Embryonic facial prominence (tissue), 1 donor: ENCODE measurements around the gene RPP25L.
"Not testable (repeated sequence)": the region's sequence is repeated elsewhere in the genome, so short reads cannot be mapped to it uniquely, and the experiment has no call there.

Experiments
- DNase-seq: peaks from one replicate; pipeline ENCODE4 v3.0.0-alpha.2; 2016; ENCODE audit errors: extremely low spot score

Gene RPP25L, protein sequence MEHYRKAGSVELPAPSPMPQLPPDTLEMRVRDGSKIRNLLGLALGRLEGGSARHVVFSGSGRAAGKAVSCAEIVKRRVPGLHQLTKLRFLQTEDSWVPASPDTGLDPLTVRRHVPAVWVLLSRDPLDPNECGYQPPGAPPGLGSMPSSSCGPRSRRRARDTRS

DNA sequence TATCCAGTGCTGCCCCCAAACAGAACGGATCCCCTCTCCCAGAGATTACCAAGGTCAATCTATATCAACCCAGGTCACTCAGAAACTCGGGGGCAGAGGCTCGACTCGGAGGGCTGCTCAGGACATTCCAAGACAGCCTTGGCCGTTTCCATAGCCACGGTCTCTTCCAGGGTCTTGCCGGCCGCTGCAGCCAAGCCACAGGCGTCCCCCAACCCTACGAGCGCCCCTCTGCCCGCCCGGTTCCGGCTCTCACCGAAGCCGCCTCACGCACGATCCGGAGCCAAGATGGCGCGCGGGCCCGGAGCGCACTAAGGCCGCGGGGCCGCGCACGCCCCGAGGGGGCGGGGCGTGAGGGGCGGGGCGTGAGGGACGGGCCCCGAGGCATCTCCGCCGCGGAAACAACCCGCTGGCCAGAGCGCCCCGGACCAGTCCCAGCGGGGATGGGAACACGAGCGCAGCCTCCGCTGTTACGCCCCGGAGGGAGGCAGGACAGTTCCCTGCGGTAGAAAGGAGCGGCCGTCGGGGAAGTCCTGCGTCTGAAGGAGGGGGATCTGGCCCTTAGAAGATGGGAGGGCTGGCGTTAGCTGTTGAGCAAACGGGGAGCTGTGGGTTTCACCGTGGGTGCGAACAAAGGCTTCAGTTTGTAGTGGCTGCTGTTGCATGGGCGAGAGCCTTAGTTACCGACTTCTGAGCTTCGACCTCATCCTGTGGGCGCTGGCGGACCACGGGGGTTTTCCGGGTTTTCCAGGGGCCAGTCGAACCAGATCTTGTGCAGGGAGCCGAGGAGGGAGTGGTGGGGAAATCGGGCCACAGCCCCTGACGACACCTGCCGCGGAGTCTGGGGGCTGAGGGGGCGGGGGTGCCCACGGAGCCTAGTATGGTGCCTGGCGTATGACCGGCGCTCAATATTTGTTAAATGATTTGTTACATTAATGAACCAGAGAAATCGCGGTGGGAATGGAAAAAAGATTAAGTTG, at the start of gene RPP25L:
TSS of gene RPP25L (minus strand) at position 287 of the 977 bp plus-strand sequence. CDS start 801 bp downstream, outside the sequence.
- DNase-seq = no peak

DNA sequence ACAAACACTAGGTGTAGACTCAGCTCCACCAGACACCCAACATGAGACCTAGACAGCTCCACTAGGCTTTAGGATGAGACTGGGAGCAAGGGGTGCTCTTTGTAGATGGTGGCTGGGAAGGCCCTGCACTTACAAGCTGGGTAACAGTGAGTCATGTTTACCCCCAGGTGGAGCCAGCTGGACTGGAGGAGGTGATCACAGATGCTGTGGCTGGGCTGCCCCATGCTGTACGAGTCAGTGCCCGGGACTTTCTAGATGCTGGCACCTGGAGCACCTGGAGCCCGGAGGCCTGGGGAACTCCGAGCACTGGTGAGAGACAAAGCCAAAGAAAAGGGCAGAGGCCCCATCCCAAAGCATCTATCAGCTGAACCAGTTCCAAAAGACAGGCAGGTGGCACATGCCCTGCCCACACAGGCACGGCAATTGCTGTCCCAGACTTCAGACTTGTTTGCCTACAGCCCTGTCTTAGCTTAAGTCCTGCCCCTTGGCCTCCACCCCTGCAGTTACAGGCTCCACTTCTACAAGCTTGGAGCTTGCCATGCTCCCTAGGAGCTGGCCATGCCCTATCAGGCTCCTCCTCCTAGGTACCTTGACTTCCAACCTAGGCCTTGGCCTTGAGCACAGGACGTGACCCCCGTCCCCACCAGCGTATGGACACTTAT, 47.8 kb upstream of the RPP25L start:
- DNase-seq = no peak

DNA sequence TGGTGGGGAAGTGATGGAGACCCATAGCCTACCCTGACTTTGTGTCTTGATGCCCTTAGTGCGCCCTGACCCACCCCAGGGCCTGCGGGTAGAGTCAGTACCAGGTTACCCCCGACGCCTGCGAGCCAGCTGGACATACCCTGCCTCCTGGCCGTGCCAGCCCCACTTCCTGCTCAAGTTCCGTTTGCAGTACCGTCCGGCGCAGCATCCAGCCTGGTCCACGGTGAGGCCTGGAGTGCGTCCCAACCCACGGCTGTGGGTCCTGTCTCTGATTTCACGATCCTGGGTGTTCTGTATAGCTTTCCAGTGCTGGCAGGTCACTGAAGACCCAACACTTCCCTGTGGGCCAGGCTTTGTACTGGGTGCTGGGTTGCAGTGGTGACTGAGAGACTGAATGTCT, 46.6 kb upstream of the RPP25L start:
- no peak for DNase-seq

DNA sequence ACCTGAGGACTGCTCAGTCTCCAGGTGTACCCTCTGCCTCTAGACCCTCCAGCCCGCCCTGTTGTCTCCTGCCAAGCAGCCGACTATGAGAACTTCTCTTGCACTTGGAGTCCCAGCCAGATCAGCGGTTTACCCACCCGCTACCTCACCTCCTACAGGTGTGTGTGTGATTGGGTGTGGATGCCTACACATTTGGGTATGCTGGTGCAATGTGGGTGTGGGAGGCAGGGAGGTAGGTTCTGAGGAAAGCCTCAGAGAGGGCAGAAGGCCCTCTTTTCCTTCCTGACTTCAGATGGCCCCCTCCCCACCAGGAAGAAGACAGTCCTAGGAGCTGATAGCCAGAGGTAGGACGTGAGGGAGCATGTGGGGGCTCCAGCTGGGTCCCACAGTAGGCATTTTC, 45.1 kb upstream of the RPP25L start:
- DNase-seq = no peak

DNA sequence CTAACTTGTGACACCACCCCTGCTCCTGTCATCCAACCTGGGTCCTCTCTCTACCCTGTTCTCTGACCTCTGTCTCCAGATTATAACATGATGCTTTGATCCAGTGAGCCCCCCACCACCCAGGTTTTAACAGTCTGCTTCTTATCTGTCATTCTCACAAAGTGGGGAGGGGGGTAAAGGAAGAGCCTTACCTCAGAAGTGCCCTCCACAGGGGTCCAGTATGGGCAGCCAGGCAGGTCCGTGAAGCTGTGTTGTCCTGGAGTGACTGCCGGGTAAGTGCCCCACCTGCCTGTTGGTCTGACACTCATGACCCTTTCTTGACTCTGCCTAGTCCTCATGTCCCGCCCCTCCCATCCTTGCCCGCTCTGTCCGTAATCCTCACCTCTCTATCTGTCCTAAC, 43.5 kb upstream of the RPP25L start:
- no peak for DNase-seq

DNA sequence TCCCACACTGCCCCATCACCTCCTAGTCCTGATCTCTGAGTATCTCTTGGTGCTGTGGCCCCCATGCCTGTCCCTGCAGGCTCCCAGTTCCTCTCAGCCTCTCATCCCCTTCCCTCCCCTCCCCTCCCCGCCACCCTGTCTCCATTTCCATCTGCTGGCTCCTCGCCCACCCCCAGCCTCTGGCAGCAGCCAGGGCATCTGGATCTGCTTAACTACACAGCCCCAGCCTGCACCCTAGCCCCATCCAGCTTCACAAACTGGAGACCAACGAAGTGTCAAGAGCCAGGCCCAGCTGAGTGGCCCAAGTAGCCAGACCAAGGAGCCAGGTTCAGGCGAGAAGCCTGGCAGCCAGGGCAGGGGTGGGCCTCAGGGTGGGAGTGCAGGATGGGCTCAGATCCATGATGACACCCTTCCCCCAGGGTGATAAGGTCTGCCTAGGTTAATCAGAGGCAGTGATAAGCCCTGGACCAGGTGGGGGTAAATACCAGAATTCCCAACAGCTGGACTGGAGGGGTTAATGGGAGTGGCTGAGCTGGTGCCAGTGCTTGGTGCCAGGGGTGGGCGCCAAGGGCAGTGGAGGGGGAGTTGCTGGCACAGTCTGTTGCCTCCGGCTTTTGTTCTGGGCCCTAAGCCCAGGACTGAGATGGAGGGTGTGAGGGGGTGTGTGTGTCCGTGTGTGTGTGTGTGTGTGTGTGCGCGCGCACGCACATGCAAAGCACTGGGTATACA, 42.6 kb upstream of the RPP25L start:
- DNase-seq = peak; percentile 76

DNA sequence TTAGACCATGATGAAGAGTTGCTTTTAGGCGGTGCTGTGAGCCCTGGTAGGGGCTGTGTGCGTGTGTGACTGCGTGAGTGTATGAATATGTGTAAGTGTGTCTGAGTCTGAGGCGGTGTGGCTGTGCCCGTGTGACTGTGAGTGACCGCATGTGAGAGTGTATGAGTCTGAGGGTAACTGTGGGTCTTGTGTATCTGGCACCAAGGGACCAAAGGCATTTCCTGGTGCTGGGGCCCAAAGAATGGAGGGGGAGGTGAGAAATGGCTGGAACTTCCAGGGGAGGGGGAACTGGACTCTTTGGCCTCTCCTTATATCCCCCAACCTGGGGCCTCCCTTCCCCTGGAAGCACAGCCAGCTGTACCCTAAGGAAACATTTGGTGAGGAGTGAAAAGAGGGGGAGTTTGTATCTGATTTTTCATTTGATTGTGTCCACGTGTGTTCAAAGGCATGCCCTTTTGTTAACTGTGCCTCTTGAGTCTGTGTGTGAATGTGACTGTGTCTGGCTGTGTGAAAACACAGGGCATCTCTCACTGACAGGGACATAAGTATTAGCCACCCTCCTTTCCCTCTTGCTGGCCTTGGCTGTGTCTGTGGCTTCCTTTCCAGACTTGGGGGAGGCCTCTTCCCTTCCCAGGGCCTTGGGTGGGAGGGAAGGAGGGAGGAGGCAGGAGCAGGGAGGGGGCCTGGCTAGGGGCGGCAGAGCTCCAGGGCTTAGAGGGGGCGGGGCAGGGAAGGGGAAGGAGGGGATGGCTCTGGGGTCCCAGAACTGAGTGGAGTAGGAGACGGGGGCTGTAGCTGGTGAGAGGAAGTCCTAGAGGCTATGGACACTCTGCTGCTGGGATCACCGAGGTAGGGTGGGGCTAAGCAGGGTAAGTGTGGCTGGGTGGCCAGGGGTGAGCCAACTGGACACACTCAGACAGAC, 41.5 kb upstream of the RPP25L start:
- peak; percentile 68 for DNase-seq

DNA sequence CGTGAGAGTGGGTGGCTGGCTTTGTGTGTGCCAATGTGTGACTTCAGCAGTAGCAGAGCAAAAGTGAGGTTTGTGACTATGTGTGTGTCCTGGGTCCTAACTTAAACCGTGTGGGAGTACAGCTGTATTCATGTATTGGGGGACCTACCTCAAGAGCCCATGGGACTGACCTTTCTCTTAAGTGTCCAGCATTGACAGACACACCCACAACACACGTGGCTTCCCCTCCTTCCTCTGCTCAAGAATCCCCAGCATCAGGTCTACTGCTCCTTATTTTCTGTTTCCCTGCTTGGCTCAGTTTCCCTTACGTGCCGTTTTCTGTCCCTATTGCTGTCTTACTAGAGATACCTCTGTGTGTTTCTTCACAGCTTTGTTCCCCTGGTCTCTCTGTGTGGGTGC, 40.7 kb upstream of the RPP25L start:
- DNase-seq = no peak

DNA sequence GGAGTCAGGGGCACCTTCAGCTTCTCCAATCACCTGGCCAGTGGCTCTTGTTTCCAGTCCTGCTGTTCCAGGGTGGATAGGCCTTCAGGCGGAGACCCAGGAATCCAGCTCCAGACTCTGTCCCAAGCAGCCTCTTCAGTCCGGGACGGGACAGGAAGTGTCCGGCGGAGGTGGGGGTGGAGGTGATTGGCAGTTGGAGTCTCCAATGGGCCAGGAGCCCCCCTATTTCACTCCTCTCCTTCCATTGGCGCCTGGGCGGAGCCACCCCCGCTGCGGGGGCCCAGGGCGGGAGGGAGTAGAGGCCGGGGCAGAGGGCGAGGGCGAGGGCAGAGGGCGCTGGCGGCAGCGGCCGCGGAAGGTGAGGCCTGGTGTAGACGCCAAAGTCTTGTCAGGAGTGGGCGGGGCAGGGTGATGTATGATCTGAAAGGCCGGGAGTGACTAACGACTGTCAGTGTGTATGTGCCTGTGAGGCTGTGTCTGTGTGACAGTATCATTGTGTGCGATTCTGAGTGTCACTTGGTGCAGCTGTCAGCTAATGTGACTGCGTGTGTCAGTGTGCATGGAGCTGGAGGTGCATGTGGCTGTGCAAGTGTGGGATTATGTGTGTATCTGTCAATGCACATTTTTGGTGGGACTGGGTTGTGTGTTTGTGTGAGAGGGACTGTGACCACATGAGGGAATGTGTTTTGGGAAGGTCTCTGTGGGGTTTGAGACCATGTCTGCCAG, 40.1 kb upstream of the RPP25L start, which contains the start of gene IL11RA:
TSS of gene IL11RA (plus strand) at position 310 of the 726 bp plus-strand sequence. CDS start 3,033 bp downstream, outside the sequence.
- no peak for DNase-seq

DNA sequence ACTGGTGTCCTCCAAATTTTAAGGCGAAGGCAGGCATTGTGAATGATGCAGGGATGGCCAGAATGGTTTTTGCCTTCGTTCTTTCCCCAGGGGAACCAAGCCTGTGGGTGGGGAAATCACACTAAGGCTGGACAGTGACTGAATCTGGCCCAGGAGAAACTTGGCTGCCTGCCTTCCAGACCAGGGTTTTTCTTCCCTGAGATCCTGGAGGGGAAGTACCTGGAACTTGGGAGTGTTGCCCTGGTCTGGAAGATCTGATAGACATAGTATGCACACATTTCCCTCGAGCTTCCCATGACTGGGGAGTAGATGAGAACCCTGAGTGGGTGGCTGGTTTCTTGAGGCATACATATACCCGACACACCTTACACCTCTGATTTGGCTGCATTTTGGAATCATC, 39.4 kb upstream of the RPP25L start:
- no peak for DNase-seq

DNA sequence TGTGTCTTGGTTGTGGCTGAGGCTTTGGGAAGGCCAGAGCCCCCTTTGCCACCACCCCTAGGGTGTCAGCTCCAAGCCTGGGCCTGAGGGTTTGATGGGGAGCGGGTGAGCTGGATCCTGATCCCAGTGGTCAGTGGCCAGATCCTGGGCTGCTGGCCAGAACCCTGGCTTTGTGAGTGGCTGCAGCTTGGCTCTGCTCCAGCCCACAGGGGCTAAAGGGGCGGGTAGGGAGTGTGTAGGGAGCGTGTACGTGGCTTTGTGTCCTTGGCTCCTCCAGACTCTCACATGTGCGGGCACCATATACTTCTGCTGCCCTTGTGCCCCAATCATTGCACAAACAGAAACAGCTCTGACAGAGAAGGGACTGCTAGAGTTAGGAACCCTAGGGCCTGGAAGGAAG, 38.9 kb upstream of the RPP25L start:
- no peak for DNase-seq

DNA sequence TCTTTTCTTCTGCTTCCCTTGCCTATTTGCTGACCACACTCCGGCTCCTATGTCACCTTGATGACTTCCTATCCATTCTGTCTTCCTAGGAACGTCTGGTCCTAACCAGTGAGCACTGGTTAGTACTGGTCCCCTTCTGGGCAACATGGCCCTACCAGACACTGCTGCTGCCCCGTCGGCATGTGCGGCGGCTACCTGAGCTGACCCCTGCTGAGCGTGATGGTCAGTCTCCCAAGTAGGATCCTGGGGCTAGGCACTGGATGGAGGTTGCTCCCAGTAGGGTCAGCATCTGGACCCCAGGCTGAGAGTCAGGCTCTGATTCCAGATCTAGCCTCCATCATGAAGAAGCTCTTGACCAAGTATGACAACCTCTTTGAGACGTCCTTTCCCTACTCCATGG, 36.8 kb upstream of the RPP25L start:
- DNase-seq = no peak

DNA sequence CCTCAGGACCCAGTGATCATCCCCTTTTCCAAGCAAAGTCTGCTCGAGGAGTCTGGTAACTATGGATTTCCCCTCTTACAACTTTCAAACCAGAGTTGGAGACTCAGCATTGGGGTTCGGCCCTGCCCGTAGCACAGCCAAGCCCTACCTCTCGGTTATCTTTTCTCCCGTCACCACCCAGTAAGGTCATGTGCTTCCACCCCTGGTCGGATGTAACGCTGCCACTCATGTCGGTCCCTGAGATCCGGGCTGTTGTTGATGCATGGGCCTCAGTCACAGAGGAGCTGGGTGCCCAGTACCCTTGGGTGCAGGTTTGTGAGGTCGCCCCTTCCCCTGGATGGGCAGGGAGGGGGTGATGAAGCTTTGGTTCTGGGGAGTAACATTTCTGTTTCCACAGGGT, 35.8 kb upstream of the RPP25L start:
- DNase-seq = no peak

DNA sequence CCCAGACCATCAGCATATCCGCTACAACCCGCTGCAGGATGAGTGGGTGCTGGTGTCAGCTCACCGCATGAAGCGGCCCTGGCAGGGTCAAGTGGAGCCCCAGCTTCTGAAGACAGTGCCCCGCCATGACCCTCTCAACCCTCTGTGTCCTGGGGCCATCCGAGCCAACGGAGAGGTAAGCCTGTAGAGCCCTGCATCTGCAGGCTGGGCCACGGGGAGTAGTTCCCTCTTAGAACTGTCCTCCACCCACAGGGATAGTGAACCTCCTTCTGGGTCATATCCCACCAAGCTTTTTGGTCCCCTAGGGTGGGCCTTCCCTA, 35.1 kb upstream of the RPP25L start:
- no peak for DNase-seq

DNA sequence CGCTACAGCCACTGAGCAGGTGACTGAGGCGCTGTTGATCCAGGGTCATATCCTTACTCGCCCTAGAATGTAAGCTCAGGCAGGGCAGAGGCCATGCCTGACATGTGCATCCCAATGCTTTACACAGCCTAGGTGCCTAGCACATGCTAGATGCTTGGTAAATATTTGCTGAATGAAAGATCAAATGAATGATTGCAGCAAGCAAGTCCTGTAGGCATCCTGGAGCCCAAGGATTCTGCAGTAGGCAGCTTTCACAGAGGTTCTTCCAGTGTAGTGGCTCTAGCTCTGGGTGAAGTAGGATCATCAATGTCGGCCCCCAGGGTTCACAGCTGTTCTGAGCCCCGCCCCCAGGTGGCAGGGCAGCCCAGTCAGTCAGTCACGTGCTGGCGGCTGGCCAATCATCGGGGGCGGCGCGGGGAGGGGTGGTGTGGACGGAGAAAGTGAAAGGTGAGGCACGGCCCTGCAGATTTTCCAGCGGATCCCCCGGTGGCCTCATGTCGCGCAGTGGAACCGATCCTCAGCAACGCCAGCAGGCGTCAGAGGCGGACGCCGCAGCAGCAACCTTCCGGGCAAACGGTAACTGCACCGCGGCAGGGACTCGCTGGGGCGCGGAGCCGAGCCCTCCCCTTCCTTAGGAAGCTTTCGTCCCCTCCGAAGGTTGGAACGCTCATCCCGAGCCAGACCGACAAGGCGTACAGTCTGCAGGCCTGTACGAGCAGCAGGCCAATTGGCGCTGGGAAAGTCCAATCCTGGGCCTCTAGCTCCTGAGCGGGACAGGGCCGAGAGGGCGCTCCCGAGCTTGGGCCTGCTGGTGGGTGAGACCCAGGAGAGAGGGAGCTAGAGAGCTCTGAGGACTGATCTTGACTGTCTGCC, 34.5 kb upstream of the RPP25L start, which contains the start of gene GALT:
TSS of gene GALT (plus strand) at position 465 of the 873 bp plus-strand sequence. CDS start at position 495, 30 bp downstream.
- no peak for DNase-seq

DNA sequence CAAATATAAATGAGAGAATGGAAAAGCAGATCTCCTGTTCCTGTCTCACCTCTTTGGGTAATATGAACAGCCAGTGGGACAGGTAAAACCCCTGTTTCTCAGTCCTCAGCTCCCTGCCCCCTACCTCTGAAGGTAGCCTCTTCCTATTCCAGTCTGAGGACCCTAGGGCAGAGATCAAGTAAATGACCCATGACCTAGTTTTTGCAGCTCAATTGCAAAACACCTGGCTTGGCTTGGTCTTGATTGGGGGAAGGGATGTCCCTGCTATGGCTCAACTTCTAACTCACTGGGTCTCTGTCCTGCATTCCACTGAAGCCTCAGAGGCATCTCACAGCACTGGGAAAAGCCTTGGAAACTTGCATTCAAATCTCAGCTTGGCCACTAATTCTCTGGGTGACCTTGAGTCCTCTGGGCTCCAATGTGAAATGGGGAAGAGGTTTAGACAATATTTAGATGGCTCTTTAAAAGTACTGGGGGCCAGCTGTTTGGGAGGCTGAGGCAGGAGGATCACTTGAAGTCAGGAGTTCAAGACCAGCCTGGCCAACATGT, 32.9 kb upstream of the RPP25L start:
- DNase-seq = no peak

DNA sequence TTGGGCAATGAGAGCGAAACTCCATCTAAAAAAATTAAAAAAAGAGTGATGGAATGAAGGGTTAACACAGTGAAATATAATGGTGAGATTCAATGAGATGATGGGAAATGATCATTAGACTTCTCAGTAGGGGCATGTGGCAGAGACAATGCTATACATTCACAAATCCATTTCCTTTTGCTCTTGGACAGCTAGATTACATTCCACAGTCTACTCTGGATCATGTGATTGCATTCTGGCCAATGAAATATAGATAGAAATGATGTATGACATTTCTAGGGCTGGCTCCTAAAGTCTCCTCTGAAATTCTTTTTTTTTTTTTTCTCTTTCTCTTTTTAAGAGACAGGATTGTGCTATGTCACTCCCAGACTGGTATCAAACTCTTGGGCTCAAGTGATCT, 30.8 kb upstream of the RPP25L start:
- DNase-seq = no peak

DNA sequence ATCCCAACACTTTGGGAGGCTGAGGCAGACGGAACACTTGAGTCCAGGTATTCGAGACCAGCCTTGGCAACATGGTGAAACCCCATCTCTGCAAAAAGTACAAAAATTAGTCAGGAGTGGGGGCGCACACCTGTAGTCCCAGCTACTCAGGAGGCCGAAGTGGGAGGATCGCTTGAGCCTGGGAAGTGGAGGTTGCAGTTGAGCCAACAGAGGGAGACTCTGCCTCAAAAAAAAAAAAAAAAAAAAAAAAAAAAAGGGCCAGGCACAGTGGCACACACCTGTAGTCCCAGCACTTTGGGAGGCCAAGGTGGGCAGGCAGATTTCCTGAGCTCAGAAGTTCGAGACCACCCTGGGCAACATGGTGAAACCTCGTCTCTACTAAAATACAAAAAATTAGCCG, 27.4 kb upstream of the RPP25L start:
- DNase-seq = not testable (repeated sequence)

DNA sequence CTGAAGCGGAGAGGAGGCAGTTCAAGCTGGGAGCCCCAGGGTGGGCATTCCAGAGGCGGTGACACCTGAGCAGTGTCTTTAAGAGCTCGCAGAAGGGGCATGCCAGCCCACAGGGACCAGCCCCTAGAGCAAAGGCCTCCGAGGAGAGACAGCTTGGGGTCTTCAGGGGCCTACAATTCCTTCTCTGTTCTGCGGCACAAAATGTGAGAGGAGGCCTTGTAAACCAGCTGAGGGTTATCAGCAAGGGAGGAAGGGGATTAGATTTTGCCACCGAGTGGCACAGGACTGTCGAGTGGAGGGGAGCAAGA, 26.2 kb upstream of the RPP25L start:
- DNase-seq = no peak
